GM12872 (cell line): ENCODE results near the gene TMEM17.

Experiments
- CTCF ChIP-seq: IDR thresholded peaks from 3 replicates; pipeline ENCODE4 v1.5.1; 2011; ENCODE audit warnings: low read depth, mild to moderate bottlenecking, low read length, moderate library complexity; ENCODE audit not compliant: insufficient read depth

The TMEM17 gene

GRCh38 chr2:62489162-62489561, 16.8 kb downstream of the TMEM17 start:
- TF ChIP-seq CTCF: no peak

- no peak for TF ChIP-seq CTCF
These were observed 19.6 kb downstream of the TMEM17 start for GRCh38 chr2:62486439-62486765.

- no peak for TF ChIP-seq CTCF
These were observed 20.1 kb downstream of the TMEM17 start for GRCh38 chr2:62485761-62486438.

GRCh38 chr2:62482558-62483352, 23.2 kb downstream of the TMEM17 start:
- TF ChIP-seq CTCF: no peak

- TF ChIP-seq CTCF: no peak
These were observed 26.1 kb downstream of the TMEM17 start for GRCh38 chr2:62479917-62480316.

GRCh38 chr2:62478093-62478580, 27.9 kb downstream of the TMEM17 start:
- TF ChIP-seq CTCF: no peak

GRCh38 chr2:62477573-62477972, 28.4 kb downstream of the TMEM17 start:
- no peak for TF ChIP-seq CTCF
